Adrenal gland (tissue), 5 donors: ENCODE data around the gene LEMD1.

ENCODE experiments used
- CTCF ChIP-seq, 6 experiments: fragments of 450-650 bp in 4 of 6; fragments of 200-600 bp in 2 of 6; sonication (generic) in 1 of 6; IDR thresholded peaks; 1 replicate in 5 of 6; 2 replicates in 1 of 6; pipeline versions ENCODE4 v1.5.1 to v1.8.0; 2016 to 2021; ENCODE audit warnings: antibody characterized with exemption in 6 of 6, mild to moderate bottlenecking in 2 of 6, moderate library complexity in 1 of 6
- POLR2A ChIP-seq, 2 donors: fragments of 450-650 bp; IDR thresholded peaks; one replicate each; pipeline ENCODE4 v1.6.1; 2017; ENCODE audit warnings: antibody characterized with exemption in 2 of 2, mild to moderate bottlenecking in 2 of 2, moderate library complexity in 1 of 2
- donor health status: DM: no; HTN: no; CAD: no.

DNA sequence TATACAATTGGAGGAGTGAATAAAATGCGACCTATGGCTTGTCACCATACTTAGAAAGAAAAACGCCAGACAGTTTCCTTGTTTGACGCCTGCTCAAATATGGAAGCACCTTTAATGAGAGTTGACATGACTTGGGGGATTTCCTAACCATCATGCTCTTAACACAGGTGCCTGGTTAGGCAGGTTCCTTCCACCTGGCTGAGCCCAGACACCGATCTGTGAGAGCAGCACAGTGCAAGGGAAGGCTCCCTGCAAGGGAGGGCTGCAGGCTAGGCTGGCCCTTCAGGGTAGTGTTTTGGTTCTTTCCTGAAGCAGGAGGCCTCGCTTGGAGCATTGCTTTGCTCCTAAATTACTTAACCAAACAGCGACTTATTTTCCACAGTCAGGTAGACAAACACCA lies 40.6 kb downstream of the LEMD1 start:
- no peak for TF ChIP-seq CTCF (IDR thresholded peaks at IDR 0.05)
- TF ChIP-seq POLR2A (IDR thresholded peaks at IDR 0.05) = no peak
